HG02678 (cell line): Measurements from ENCODE around the gene TNNT3.
"Not testable (repeated sequence)": the region's sequence is repeated elsewhere in the genome, so short reads cannot be mapped to it uniquely, and the experiment has no call there.

Source experiments
- ATAC-seq: cut with Tn5 transposase; IDR thresholded peaks from one replicate; pipeline ENCODE4 v1.9.1; 2021; ENCODE audit warnings: mild to moderate bottlenecking, moderate library complexity; ENCODE audit not compliant: unreplicated experiment

TNNT3 gene

GRCh38 chr11:1919391-1920127 is at the start of gene TNNT3:
Gene TNNT3, plus strand, starts transcription at chr11:1919703. Its CDS starts 3,172 bp downstream, at chr11:1922875.
- ATAC-seq, result no peak

GRCh38 chr11:1870326-1870696 is 49.2 kb upstream of the TNNT3 start:
- no peak for ATAC-seq

- ATAC-seq, result no peak
Measured at GRCh38 chr11:1870721-1871466, 48.6 kb upstream of the TNNT3 start.

GRCh38 chr11:1871531-1871930 is 48.0 kb upstream of the TNNT3 start:
- ATAC-seq, result no peak

DNA sequence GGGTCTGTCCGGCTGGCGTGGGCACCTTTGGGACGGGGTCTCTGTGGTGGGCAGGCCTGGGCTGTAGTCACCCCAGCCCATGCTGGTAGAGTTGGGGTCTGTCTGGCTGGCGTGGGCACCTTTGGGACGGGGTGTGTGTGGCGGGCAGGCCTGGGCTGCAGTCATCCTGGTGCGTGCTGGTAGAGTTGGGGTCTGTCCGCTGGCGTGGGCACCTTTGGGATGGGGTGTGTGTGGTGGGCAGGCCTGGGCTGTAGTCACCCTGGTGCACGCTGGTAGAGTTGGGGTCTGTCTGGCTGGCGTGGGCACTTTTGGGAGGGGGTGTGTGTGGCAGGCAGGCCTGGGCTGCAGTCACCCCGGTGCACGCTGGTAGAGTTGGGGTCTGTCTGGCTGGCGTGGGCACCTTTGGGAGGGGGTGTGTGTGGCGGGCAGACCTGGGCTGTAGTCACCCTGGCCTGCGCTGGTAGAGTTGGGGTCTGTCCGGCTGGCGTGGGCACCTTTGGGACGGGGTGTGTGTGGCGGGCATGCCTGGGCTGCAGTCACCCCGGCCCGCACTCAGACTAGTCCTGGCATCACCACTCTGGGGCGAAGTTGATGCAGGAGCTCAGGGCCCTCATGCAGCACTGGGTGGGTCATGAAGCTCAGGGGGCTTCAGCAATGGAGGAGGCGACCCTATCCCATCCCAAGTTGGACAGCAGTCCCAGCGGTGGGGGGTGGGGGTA is 47.1 kb upstream of the TNNT3 start:
- ATAC-seq, result no peak

- ATAC-seq, result no peak
Measured at GRCh38 chr11:1873048-1873812, 46.3 kb upstream of the TNNT3 start.

DNA sequence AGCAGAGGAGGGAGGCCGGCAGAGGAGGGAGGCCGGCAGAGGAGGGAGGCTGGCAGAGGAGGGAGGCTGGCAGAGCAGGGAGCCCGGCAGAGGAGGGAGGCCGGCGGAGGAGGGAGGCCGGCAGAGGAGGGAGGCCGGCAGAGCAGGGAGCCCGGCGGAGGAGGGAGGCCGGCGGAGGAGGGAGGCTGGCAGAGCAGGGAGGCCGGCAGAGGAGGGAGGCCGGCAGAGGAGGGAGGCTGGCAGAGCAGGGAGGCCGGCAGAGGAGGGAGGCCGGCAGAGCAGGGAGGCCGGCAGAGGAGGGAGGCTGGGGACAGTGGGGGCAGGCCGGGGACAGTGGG is 45.7 kb upstream of the TNNT3 start:
- ATAC-seq, result not testable (repeated sequence)

GRCh38 chr11:1874441-1875092 is 44.9 kb upstream of the TNNT3 start:
- not testable (repeated sequence) for ATAC-seq

DNA sequence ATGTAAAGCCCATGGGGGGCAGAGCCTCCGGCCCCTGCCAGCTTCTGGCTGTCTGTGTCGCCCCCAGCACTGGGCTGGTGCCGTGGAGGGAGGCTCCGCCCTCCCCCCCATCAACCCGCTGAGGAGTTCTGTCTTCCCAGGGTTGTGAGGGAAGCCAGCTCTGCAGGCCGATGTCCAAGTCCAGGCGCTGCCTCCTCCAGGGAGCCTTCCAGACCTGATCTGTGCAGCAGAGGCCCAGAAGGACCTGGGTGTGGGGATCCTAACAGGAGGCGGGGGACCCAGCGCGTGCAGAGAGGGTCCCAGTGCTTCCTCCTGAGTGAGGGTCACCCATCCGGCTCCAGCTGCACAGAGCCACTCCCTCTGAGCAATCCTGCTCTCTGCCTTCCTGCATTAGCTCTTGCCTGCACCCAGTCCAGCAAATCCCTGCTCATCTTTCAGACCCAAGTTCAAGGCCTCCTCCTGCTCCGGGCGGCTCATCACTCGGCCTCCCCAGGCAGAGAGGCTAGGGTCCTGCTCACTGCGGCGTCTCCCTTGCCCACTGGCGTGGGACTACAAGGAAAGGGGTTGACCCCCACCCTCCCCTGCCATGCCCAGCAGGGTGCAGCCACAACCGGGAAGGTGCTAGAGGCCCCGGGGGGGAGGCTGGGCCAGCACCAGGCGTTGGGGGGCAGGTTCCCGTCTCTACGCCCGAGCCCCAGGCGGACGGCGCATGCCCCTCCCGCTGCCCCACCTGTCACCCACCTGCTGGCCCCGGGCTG is 44.2 kb upstream of the TNNT3 start:
- ATAC-seq, result no peak

- ATAC-seq, result not testable (repeated sequence)
Measured at GRCh38 chr11:1875851-1876301, 43.6 kb upstream of the TNNT3 start.

- no peak for ATAC-seq
Measured at GRCh38 chr11:1876361-1877063, 43.0 kb upstream of the TNNT3 start.

DNA sequence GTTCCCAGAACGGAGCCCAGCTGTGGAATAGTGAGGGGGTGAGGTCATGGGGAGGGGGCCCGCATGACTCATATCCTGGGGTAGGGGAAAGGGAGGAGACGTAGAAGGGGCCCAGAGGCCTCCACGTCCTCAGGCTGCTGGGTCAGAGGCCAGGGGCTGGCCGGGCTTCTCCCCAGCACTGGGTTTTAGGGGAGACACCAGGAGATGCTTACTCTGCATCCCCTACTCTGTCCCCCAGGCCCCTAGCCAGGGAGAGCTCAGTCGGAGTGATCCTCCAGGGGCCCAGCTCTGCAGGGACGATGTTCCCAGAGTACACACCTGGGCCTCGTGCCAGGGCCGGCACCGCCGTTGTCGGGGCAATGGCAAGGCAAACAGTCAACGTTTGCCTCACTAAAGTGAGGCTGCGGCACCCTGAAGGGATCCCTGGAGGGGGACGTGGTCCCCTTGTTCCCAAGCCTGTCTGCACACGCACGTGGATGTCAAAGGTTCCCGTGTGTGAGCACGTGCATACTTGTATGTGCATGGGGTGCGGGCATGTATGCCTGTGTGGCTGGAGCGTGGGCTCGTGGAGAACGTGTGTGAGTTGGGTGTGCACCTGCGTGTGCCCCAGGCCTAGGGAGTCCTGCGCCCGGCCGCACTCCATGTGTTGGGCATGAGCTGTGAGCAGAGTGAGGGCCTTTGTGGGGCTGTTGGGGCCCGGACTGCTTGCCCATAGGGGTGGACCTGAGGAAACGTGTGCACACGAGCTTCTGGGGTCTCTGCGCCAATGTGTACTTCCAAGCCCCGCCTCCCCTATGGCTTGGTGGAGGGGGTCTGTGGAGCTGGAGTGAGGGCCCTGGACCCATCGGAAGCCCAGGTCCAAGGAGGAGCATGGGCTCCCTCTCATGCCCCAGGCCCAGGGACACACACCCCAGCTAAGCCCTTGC is 42.0 kb upstream of the TNNT3 start:
- ATAC-seq, result no peak

GRCh38 chr11:1878137-1879031 is 41.1 kb upstream of the TNNT3 start:
- no peak for ATAC-seq

DNA sequence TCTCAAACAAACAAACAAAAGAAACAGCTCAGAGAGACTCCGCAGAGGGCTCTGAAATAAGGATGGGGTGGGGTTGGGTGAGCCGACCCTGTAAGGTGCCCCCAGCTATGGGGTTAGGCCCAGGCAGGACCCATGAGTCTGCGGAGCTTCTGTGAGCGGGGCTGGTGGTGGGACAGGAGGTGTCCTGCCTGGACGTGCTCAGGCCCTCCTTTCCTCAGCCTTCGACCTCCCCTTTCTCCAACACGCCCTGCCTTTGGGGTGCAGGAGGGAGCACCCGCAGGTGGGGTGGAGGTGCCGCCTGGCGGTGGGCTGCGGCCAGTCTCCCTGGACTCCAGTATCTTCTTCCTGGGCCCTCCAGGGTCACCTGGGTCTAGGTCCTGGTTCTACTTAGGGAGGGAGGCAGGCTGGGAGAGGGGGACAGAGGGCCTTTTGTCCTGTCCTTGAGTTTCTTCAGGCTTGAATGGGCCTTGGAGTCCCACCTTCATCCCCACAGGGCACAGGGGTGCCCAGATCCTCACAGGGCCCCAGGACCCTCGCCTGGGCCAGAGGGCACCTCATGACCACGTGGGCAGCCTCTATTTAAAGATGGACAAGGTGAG is 40.1 kb upstream of the TNNT3 start:
- ATAC-seq, result no peak

DNA sequence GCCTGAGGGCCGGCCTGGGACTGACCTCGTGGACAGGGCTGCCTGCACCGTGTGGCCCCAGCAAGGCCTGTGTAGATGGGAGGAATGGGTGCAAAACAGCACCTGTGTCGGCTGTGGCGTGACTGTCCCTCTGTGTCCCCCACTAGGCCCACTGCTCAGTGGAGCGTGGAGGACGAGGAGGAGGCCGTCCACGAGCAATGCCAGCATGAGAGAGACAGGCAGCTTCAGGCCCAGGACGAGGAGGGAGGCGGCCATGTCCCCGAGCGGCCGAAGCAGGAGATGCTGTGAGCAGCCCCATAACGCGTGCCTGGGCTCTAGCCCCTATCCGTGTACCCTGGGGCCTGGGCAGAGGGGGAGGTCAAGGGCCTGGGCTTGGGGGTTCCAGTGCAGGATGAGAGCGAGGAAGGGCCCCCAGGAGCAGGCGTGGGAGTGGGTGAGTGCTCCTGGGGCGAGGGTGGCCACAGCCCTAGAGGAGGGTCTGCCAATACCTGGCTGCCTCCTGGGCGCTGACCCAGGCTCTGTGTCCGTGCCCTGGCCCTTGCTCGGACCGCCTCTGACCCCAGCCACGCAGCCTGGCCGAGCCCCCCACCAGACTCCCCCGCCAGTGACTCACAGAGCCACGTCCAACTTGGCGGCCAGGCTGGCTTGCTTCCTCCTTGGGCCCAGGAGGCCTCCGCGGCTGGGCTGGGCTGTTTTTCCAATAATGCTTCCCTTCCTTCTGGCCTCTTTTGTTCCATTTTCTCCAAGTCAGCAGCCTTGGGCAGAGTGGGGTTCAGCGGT is 39.4 kb upstream of the TNNT3 start:
- ATAC-seq, result no peak
